Ovary (tissue), 3 donors: Measurements from ENCODE around the gene AKAP4.

ENCODE experiments used
- CTCF ChIP-seq, 3 donors: fragments of 450-650 bp in 2 of 3; fragments of 200-600 bp in 1 of 3; IDR thresholded peaks; one replicate each; pipeline versions ENCODE4 v1.5.1 to v1.8.0; 2016 to 2022; ENCODE audit warnings: antibody characterized with exemption in 3 of 3, mild to moderate bottlenecking in 1 of 3
- EP300 ChIP-seq: sonication (generic); formaldehyde crosslinking; IDR thresholded peaks from one replicate; pipeline ENCODE4 v1.6.1; 2017; ENCODE audit warnings: antibody characterized with exemption
- donor health status: DM: no; HTN: no; CAD: no.

GRCh38 chrX:50200907-50201306, at the start of gene AKAP4:
- TF ChIP-seq CTCF (IDR thresholded peaks at IDR 0.05) (no peak), EP300 (no peak)
